Stimulated activated CD4-positive, alpha-beta T cell treated with anti-CD3 and anti-CD28 coated beads, Interleukin-2, amount 100 ng/mL, for 24 hours (primary cell): ENCODE measurements around the gene S100A10.

Experiments
- DNase-seq, 2 donors: peaks; one replicate each; pipeline ENCODE4 v3.0.0-alpha.2; 2020

S100A10 gene

DNA sequence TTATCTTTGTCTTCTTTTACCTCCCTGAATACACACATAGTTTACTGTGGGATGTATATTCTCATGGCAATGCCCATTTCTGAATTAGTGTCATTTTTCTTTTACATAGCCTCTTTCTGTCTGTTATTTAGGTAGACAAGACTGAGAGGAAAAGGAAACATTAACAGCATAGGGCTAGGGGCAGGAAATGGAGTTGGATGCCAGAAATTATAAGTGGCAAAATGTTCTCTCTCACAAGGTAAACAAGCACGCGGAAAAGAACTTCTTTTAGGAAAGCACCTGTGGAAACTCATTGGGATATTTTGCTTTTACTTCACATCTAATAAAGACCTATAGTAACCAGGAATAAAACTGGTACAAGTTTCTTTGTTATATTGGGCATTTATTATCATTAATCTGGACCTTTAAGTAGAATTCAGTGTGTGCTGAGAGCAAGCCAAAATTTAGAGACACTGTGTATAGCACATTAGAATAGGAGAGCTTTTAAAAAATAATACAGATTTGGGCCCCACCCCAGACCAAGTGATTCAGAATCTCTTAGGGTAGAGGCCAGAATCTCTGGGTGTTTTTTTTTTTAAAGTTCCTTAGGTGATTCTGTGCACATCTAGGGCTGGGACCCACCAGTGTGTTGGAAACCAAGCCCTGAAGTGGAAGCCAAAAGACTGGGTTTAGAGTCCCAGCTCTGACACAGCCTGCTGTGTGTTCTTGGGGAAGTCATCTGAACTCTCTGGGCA, 32.7 kb downstream of the S100A10 start:
- DNase-seq, result no peak

DNA sequence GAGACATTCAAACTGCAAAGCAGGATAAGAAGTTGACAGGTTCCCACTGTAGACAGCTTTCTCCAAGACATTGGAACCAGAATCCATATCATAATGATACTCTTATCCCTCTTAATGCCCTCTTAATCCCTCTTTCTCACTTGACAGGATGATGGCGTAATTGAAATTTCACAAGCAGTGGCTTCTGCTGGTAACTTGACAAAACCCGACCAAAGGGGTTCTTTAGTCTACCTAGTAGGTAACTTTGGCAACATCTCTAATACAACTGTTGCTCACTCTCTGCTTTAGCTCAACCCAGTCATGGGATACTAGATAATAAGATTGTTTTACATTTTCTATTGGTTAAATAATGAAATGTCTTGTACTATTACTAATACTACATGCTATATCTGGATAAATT, 34.7 kb downstream of the S100A10 start:
- no peak for DNase-seq

DNA sequence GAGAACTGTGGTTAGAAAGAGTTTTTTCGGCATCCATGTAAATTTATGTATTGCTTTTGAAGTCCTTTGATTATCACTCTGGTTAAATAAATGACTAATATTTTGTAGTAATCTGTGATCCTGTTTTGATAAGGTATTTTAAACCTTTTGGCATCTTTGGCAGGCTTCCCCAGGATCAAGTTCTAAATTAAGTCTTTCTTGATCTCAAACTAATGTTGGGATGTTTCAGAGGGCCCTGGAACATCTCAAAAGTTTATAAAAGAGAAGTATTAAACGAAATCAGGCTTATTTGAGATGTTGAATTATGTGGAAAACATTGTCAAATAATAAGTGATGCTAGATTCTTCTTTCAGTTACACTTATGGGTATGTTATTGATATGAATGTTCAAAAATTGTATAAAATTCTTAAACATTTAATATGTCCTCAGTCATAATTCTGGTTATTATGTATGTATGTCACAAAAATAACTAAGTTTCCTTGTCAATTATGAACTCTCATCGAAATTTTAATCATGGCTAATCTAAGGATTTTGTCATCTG, 36.6 kb downstream of the S100A10 start:
- no peak for DNase-seq

DNA sequence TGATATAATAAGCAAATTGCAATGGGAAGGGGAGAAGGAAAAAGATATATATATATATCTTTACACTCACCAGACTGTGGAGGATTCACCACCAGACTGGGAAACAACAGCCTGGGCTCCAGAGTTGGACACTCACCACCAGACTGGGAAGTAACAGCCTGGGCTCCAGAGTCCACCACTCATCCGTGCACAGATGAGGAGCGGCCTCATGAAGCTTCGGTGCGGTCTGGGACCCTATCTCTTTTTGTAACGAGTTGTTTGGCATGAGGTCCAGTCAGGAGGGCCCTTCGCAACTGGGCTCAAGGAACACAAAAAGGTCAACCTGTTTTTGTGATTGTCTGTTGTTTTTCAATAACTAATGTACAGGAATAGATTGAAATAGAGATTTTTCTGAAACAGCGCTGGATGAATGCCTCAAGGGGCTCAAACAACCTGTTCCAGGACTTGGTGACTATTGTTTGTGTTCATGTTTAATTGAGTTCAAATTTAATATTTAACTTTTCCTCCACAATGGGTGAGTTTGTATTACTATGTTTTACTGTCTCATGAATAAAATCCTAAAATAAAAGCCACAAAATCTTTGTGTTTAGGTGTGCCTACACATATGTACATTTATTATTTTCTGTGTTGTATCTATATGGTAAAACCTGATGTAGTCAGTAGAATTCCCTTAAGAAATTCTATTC, 40.1 kb downstream of the S100A10 start:
- no peak for DNase-seq

DNA sequence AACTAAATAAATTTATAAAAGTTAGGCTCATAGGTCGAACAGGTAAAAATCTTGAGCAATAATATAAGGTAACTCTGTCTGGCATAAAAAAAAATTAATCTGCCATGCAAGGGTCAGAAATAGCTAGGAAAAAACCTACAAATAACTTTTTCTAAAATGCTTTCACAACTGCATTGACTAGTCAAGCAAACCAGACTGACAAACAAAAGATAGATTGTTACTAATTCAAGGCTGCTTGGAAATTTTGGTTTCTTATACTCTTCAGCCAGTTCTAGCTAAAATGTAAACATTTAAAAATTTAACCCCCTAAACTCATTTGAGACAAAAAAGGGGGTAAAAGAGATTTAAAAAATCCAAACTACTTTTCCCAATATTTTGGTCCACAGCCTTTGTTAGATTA, 40.8 kb downstream of the S100A10 start:
- no peak for DNase-seq

DNA sequence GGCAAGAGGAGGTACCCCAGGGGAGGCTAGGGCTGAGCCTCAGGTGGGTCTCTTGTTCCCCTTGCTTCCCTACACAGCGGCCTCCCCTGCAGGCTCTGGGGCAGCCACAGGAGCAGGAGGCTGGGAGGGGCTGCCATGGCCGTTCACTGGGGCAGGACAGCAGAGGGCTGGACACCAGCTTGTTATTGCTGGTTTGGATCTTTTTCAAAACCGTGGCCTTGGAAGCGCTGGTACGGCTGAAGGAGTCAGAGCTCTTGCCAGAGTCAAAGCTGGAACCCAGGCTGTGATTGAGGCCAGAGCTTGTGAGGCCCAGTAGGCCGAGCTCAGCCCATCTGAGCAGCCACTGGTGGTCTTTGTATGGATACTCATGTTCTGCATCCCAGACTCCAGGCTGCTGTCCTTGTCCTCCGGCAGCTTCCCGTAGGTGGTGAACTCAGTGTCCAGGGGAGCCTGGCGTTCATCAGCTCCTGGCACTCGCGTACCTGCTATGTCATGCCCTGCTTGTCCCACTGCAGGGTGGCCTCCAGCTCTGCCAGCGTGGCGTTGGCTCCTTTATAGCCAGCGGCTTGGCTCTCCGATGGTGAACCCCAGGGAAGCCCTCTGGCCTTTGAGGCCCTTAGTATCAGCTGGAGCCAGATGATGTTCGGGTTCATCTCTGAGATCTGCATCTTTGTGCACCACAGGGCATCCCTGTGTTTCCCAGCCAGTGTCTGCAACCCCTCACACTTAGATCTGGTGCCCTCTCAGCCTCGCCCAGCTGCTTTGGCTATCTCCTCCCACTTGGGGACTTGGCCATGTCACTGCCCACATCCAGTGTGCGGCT, 44.1 kb downstream of the S100A10 start:
- no peak for DNase-seq

DNA sequence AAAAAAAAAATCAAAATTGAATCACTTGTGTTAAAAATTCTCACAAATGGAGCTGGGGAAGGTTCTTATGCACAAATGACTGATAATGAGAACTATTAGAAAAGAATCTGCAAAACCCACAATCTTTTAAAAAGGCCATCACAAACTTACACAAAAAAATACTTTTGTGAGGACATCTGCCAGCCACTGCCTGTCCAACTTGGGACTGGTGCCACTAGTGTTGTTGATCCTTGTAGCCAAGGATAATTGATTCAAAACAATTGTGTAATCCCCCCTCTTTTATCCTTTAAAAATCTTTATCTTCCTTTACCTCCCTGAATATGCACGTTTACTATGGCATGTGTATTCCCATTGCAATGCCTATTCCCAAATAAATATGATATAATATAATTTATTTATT, 45.2 kb downstream of the S100A10 start:
- DNase-seq, result no peak

DNA sequence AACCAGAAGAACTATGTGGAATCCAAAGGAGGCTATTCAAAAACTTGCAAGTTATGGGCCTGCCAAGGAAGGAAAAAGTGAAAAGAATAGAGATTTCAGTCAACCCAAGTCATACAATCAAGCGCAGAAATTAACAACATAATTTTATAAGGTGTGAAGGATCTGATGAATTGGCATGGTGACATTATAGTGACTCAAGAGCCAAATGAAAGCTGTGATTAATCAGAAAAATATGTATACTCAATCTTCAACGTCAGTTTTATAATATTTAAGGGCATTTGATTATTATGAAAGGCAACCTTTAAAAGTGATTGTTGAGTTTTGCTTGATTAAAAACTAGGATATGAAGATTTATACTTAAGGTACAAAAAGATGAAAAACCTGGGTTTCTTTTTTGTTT, 46.5 kb downstream of the S100A10 start:
- no peak for DNase-seq

DNA sequence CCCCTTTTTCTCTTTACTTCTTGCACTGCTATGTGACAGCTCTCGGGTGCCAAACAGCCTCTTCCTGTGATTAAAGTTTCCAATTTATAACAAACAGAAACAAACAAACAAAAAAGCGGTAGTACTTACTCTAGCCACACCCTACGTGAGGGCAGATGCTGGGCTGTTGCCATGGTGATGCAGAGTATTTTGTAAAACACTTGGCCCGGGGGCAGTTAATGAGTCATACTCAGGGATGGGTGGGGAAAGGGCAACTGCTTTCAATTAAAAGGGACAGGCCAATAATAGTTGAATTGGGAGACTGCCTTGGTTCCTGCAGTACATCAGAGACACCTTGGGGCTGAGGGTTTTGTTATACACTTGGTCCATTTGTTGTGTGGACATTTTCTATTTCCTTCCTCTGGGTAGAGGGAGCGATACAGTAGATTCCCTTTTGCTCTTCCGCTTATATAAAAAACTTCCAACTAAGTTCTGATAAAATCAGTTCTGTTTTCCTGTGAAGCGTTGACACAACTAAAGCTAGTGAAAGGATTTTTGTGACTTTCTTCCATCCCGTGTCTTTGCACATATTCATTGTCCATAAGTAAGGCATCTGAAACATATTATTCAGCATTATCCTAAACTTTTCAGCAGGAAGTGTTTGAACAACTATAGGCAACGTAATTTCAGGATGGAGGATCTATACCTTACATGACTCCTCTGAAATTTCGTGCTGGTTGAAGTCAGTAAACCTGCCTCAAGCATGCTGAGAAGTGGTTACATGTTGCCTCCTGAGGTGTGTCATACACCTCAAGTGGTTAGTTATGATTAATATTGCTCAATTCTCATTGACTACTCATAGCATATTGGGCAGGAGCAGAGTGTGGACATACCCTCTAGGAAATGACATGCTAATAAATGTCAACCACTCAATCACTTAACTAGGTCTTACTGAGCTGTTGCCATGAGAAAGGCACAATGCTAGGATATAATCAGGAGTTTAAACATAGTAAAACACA, 47.6 kb downstream of the S100A10 start:
- DNase-seq, result peak; percentile 57 to 77

DNA sequence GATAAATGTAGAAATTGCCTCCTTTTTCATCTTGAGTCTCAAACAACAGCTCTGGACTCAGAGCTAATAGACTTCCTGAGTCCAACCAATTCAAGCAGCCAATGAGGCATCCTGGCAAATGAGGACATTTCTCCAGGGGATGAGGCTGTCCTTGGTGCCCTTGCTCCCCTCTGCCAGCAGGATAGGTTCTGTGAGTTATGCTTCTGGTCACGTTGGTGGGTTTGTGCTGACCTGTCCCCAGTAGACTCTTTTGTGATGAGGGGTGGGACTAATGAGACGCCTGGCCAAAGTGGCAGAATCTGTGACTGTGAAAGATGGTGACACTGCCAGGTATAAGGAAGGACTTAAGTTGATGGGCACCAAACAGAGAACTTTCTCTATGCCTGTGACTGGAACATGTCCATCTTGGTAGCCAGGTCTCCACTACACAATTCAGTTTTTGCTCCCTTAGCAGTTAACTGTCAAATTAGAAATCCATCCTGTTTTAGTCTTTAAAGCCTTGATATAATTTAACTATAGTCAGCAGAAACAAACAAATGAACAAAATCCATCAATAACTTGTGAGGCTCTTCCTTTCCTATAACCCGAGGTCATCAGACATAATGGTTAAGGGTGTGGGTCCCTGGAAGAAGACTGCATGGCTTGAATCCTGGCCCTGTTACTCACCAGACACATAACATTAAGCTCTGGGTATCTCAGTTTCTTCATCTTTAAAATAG, 48.6 kb downstream of the S100A10 start:
- no peak for DNase-seq

DNA sequence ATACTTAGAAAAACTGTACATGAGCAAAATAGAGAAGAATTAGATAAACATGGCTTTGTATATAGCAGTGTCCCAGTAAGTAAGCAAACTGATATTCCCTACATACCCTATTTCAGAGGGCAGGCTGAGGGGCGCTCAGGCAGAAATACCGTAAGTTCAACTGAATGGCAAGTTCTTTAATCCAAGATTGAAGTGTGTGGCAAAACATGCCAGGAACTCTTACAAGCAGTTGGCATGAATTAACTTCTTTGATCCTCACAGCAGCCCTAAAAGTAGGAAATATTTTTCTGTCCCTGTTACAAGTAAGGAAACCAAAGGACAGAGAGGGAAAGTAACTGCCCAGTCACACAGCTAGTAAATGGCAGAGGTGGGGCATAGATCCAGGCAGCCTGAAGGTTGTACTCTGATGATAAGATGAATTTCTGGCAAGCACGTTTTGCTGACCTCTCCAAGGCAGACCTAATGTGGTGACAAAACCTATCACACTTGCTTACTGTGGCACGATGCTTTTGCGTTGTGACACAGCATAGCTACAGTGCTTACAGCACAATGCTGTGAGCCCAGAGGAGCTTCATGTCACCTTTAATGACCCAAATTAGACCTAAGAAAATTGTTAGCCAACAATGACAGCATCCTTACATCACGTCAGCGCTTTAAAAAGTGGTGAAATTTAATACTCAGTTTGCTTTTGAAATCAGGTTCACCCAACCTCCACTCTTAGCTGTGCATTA, 49.4 kb downstream of the S100A10 start:
- DNase-seq, result no peak

DNA sequence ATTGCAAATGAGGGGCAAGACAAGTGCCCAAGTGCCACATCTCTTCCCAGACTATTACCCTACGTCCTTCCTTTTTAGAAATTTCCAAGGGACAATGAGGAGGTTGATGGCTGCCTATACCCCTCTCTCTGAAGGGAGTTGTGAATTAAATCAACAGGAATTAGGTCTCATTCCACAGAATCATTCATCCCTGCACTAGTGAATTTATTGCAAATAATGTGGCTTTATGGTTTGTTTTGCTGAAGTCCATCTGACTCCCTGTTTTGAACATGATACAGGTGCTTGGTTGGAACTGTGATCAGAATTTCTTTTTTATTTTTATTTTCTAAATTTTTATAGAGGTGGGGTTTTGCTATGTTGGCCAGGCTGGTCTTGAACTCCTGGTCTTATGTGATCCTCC, 50.1 kb downstream of the S100A10 start:
- no peak for DNase-seq

DNA sequence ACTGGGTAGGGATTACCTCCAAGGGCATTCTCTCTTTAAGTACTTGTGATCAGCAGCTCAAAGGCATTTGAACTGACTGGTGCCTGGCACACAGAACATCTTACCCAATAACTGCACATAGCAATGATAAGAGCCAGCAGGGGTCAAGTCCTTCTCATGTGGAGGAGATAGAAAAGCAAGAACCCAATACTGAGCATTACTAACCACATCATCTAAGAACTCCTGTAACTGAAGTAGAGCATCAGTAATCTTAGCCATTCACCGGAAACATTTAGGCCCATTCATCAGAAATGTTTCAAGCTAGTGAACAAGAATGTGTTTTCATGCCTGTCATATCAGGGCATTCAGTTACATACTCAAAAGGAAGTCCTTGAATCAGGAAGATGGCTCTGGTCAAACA, 50.8 kb downstream of the S100A10 start:
- no peak for DNase-seq

DNA sequence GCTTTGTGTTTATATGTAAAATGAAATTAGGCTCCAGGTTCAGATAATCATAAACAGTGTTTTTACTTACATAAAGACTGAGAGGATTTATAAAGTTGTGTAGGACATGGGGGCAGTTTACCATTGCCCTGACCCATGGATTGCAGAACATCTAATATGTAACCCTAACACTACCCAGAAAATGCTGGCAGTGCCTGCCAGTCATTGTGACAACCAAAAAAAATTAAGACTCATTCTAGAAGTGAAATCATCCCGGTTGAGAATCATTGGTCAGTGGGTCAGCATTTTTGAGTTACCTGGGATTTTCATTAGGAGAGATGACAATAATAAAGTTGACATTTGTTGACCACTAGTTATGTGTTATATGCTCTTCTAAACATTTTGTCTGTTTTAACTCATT, 53.1 kb downstream of the S100A10 start:
- no peak for DNase-seq

DNA sequence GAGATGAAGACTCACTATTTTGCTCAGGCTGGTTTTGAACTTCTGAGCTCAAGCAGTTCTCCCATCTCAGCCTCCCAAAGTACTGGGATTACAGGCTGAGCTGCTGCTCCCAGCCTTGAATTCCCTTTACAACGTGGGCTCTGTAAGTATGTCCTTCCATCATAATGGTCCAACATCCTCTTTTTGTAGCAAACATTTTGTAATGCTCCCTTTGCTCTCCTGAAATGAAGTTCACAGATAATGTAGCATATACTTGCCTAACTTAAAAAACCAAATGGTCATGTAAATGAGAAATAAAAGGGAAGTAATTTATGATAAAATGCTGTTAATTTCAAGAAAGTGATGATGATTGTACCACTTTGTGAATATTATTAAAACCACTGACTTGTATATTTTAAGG, 53.9 kb downstream of the S100A10 start:
- no peak for DNase-seq

DNA sequence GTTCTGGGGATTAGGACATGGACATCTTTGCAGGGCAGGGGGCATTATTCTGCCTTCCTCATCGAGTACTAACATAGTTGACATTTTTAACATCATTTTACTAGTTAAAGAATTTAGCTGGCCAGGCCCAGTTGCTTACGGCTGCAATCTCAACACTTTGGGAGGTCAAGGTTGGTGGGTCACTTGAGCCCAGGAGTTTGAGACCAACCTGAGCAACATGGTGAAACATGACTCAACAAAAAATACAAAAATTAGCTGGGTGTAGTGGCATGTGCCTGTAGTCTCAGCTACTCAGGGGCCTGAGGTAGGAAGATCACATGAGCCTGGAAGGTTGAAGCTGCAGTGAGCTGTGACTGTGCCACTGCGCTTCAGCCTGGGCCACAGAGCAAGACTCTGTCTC, 54.5 kb downstream of the S100A10 start:
- DNase-seq, result no peak

DNA sequence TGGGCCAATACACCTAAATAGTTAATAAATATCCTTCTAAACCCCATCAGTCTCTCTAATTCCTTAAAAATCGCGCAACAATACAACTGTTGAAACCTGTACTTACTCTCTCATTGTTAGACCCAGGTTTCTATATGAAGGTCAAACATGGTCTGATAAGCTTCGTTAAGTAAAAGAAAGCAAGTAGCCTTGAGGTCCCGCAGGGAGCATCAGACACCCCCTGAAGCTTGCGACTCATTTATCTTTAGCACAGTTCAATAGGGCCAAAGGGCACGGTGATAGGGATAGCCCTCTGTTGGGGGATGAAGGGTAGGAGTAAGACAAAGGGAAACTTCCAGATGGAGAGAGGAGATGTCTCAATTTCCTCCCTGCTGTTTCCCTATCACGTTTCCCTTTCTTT, 57.0 kb downstream of the S100A10 start:
- DNase-seq, result no peak

DNA sequence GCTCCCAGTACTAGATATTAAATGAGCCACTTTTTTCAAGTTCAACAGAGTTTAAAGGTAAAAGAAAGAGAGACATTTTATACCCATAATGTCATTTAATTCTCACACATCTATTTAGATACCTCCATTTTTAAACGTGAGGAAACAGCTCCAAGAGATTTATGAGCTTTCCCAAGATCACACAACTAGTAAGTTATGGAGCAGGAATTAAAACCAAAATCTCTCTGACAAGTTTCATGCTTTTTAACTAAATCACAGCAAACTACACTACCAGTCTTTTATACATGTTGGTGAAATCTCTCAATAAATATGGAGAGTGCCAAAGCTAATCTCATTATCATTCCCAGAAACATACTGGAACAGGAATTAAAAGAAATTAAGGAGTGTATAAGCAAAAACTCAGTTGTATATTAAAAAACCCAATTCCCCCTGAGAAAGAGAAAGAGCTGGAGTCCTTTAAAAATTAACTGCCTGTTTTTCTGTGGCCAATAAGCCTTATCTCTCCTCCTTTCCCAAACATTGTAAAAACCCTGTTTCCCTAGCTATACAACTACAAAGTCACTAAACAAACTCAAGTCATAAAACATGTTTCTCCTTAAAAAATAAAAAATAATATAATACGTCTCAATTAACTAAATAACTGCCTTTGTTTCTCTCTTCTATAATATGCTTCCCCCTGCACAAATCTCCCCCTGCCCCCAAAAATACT, 57.6 kb downstream of the S100A10 start:
- DNase-seq, result no peak

DNA sequence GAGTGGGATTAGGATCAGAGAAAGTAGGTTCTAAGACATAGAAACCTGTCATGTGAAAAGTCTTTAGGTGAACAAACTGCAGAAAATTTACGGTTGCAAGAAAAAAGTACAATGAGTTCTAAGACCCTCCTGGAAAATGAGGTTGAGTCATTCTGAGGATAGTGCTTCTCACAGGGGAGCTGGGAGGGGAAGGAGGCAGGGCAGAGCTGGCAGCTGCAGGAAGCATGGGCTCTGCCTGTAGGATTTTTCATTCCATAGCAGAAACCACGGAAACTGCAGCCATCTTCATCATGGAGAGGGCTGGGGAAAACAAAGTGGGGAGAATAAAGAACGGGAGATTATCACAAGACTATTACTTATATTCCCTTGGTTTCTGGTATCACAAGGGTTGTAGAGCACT, 58.5 kb downstream of the S100A10 start:
- no peak for DNase-seq

DNA sequence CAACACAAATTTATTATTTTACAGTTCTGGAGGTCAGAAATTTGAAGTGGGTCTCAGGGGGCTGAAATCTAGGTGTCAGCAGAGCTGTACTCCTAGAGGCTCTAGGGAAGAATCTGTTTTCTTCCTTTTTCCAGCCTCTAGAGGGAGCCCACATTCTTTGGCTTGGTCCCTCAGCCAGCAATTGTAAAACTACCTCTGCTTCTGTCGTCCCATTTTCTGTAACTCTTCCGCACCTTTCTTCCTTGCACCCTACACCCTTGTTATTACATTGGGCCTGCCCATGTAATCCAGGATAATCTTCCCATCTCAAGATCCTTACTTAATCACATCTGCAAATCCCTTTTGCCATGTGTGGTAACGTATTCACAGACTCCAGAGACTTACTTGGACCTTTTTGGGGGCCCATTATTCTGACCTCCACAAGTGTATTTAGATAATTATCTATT, 59.6 kb downstream of the S100A10 start:
- peak; percentile 17 to 49 for DNase-seq
